PC-9 (cell line): ENCODE data around the gene CCDC117.

Source experiments
- CTCF ChIP-seq: fragments of 200-600 bp; sonication (generic); conservative IDR thresholded peaks from 2 replicates; pipeline ENCODE4 v1.6.1; 2017; ENCODE audit warnings: mixed run types, antibody characterized with exemption, mild to moderate bottlenecking, moderate library complexity
- EZH2 ChIP-seq: fragments of 200-600 bp; sonication (generic); IDR thresholded peaks from 2 replicates; pipeline ENCODE4 v1.8.0; 2017; ENCODE audit warnings: antibody characterized with exemption, low read depth

- TF ChIP-seq CTCF, result no peak
- no peak for TF ChIP-seq EZH2
Observed at GRCh38 chr22:28801845-28802594, 29.5 kb downstream of the CCDC117 start.
